ENCODE data around the gene TBC1D24. TPM values are rescaled to one million over a fixed set of nuclear protein-coding genes. Genes with fewer than 3 reads are reported as not detected.
A peak's percentile ranks its signal among the peaks of the same experiment; 100 is the strongest.

The TBC1D24 gene
- total and polyA plus RNA-seq, 9 of the 15 experiments (the other 6 are each of a cell fraction or from before 2014, with no cell fraction given), result 1.7 to 22.6 (median 7.2) TPM

DNA sequence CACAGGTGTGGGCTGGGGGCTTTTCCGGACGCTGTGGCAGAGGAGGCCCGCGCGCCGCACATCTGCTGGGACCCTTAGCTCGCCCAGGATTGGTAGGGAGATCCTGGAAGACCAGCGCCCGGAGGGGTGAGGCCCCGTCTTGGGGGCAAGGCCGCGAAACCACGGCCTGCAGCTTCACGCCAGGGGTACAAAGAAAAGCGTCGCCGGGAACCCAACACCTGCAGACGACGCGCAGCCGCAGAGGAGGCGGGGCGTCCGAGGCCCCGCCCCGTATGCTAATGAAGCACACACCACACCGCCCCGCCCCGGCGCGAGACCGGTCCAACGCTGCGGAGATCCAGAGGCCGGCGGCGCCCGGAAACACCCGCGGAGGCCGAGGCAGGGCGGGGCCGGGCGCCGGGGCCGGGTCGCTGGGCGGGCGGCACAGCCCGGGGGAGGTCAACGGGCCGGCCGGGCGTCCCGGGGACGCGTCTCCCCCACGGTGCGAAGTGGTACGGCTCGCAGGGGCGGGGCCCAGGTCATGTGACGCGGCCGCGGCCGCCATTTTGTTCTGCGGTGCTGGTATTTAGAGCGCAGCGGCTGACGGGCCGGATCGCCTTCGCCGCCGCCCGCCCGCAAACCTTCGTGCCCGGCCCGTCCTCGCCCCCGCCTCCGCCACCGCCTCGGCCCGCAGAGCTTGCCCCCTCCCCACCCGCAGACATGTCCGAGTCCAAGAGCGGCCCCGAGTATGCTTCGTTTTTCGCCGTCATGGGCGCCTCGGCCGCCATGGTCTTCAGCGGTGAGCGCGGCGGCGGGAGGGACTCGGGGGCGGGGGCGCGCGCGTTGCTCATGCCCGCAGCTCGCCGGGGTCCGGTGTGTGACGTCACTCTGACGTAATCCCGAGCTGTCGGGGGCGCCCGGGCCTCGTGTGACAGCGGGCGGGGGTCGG is 38.7 kb downstream of the TBC1D24 start, which contains the start of gene ATP6V0C (continued):
- TF ChIP-seq, protein P1, sequence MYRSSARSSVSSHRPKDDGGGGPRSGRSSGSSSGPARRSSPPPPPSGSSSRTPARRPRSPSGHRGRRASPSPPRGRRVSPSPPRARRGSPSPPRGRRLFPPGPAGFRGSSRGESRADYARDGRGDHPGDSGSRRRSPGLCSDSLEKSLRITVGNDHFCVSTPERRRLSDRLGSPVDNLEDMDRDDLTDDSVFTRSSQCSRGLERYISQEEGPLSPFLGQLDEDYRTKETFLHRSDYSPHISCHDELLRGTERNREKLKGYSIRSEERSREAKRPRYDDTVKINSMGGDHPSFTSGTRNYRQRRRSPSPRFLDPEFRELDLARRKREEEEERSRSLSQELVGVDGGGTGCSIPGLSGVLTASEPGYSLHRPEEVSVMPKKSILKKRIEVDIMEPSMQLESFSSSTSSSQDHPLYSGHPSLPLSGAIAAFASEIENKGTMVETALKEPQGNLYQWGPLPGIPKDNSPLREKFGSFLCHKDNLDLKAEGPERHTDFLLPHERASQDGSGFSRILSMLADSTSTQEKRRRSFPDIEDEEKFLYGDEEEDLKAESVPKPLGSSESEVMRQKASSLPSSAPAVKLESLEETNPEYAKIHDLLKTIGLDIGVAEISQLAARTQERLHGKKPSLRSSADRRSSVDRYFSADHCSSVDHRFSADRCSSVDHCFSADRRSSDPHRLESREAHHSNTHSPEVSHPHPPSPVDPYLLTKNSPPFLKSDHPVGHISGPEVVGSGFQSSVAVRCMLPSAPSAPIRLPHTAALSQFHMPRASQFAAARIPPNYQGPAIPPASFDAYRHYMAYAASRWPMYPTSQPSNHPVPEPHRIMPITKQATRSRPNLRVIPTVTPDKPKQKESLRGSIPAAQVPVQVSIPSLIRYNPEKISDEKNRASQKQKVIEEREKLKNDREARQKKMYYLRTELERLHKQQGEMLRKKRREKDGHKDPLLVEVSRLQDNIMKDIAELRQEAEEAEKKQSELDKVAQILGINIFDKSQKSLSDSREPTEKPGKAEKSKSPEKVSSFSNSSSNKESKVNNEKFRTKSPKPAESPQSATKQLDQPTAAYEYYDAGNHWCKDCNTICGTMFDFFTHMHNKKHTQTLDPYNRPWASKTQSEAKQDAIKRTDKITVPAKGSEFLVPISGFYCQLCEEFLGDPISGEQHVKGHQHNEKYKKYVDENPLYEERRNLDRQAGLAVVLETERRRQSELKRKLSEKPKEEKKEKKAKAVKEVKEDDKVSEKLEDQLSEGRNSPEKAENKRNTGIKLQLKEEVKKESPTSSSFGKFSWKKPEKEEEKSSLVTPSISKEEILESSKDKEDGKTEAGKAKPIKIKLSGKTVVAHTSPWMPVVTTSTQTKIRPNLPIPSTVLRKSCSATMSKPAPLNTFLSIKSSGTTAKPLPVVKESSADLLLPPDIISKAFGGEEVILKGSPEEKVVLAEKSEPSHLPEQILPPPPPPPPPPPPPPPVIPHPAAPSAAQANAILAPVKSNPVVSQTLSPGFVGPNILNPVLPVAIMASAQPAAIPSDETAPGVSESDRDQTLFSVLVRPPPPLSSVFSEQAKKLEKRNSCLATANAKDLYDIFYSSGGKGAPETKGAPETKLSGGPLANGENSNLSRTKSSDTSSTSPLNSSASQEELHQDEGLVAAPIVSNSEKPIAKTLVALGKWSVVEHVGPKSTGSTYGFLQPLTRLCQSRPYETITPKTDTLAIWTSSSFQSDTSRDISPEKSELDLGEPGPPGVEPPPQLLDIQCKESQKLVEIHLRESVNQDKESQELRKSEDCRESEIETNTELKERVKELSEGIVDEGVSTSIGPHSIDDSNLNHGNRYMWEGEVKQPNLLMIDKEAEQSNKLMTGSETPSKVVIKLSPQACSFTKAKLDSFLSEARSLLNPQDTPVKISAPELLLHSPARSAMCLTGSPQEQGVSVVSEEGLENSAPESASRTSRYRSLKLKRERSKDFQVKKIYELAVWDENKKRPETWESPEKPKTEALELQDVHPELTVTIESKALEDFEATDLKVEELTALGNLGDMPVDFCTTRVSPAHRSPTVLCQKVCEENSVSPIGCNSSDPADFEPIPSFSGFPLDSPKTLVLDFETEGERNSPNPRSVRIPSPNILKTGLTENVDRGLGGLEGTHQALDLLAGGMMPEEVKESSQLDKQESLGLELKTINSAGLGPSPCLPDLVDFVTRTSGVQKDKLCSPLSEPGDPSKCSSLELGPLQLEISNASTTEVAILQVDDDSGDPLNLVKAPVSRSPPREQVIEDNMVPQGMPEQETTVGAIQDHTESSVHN (IDR thresholded peaks at IDR 0.05; ENCODE audit: borderline replicate concordance in 1 of 2, low read depth in 1 of 2), result no peak
- TF ChIP-seq, protein P2, sequence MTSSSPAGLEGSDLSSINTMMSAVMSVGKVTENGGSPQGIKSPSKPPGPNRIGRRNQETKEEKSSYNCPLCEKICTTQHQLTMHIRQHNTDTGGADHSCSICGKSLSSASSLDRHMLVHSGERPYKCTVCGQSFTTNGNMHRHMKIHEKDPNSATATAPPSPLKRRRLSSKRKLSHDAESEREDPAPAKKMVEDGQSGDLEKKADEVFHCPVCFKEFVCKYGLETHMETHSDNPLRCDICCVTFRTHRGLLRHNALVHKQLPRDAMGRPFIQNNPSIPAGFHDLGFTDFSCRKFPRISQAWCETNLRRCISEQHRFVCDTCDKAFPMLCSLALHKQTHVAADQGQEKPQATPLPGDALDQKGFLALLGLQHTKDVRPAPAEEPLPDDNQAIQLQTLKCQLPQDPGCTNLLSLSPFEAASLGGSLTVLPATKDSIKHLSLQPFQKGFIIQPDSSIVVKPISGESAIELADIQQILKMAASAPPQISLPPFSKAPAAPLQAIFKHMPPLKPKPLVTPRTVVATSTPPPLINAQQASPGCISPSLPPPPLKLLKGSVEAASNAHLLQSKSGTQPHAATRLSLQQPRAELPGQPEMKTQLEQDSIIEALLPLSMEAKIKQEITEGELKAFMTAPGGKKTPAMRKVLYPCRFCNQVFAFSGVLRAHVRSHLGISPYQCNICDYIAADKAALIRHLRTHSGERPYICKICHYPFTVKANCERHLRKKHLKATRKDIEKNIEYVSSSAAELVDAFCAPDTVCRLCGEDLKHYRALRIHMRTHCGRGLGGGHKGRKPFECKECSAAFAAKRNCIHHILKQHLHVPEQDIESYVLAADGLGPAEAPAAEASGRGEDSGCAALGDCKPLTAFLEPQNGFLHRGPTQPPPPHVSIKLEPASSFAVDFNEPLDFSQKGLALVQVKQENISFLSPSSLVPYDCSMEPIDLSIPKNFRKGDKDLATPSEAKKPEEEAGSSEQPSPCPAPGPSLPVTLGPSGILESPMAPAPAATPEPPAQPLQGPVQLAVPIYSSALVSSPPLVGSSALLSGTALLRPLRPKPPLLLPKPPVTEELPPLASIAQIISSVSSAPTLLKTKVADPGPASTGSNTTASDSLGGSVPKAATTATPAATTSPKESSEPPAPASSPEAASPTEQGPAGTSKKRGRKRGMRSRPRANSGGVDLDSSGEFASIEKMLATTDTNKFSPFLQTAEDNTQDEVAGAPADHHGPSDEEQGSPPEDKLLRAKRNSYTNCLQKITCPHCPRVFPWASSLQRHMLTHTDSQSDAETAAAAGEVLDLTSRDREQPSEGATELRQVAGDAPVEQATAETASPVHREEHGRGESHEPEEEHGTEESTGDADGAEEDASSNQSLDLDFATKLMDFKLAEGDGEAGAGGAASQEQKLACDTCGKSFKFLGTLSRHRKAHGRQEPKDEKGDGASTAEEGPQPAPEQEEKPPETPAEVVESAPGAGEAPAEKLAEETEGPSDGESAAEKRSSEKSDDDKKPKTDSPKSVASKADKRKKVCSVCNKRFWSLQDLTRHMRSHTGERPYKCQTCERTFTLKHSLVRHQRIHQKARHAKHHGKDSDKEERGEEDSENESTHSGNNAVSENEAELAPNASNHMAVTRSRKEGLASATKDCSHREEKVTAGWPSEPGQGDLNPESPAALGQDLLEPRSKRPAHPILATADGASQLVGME (CRISPR knock-in tag; IDR thresholded peaks at IDR 0.05), result no peak
- TF ChIP-seq, protein P3, sequence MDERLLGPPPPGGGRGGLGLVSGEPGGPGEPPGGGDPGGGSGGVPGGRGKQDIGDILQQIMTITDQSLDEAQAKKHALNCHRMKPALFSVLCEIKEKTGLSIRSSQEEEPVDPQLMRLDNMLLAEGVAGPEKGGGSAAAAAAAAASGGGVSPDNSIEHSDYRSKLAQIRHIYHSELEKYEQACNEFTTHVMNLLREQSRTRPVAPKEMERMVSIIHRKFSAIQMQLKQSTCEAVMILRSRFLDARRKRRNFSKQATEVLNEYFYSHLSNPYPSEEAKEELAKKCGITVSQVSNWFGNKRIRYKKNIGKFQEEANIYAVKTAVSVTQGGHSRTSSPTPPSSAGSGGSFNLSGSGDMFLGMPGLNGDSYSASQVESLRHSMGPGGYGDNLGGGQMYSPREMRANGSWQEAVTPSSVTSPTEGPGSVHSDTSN (CRISPR knock-in tag; IDR thresholded peaks at IDR 0.05; ENCODE audit: low read depth), result no peak
- TF ChIP-seq, protein P3 (tag; conservative IDR thresholded peaks at IDR 0.05; ENCODE audit: low read depth), result no peak
- TF ChIP-seq, protein P4, sequence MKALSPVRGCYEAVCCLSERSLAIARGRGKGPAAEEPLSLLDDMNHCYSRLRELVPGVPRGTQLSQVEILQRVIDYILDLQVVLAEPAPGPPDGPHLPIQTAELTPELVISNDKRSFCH (CRISPR knock-in tag; IDR thresholded peaks at IDR 0.05), result no peak
- TF ChIP-seq, protein P4 (tag; IDR thresholded peaks at IDR 0.05), result peak; percentile 55; the same call in 1 of the 2 replicates
- TF ChIP-seq U2AF2 (optimal IDR thresholded peaks at IDR 0.05; ENCODE audit: low read depth, low read length), result no peak
- TF ChIP-seq CXXC5 (CRISPR knock-in tag; IDR thresholded peaks at IDR 0.05), result peak; percentile 94
